Astrocyte (in vitro differentiated cells and primary cell): ENCODE measurements around the gene CHMP4B.

Experiments used
- EZH2 ChIP-seq: IDR thresholded peaks from 2 replicates; pipeline ENCODE4 v1.6.1; 2012; ENCODE audit warnings: mild to moderate bottlenecking, low read length, inconsistent platforms; ENCODE audit not compliant: insufficient read depth
- TF ChIP-seq, protein P1 (sequence below): IDR thresholded peaks from 2 replicates; pipeline ENCODE4 v1.5.1; 2011; ENCODE audit warnings: low read depth, mild to moderate bottlenecking, inconsistent platforms, low read length, moderate library complexity; ENCODE audit not compliant: insufficient read depth

DNA sequence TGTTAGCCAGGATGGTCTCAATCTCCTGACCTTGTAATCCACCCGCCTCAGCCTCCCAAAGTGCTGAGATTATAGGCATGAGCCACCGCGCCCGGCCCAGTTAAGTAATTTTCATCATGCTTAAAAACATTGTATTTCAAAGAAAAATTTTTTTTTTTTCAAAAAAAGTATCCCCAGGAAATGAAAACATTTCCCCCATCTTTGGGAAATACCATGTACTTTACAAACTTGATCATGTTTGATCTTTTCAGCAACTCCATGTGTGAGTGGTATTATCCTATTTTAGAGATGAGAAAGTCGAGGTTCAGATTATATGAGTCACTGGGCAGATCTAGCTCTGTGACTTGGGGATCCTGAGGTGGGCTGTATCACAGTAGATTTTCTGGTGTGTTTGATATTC, 11.8 kb downstream of the CHMP4B start:
- TF ChIP-seq, protein P1, sequence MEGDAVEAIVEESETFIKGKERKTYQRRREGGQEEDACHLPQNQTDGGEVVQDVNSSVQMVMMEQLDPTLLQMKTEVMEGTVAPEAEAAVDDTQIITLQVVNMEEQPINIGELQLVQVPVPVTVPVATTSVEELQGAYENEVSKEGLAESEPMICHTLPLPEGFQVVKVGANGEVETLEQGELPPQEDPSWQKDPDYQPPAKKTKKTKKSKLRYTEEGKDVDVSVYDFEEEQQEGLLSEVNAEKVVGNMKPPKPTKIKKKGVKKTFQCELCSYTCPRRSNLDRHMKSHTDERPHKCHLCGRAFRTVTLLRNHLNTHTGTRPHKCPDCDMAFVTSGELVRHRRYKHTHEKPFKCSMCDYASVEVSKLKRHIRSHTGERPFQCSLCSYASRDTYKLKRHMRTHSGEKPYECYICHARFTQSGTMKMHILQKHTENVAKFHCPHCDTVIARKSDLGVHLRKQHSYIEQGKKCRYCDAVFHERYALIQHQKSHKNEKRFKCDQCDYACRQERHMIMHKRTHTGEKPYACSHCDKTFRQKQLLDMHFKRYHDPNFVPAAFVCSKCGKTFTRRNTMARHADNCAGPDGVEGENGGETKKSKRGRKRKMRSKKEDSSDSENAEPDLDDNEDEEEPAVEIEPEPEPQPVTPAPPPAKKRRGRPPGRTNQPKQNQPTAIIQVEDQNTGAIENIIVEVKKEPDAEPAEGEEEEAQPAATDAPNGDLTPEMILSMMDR = no peak
- no peak for TF ChIP-seq EZH2
